T-helper 1 cell treated with Interleukin-12 subunit alpha and Interleukin-12 subunit beta and Interleukin-4 antibody, amounts not matched to agents 30 μg/mL and 1 μg/mL, for 36 hours (primary cell): ENCODE results near the gene KCTD15.

Experiments
- H3K27ac Mint-ChIP-seq: one replicate; pipeline ENCODE4 v1.8.0; 2021; ENCODE audit warnings: mild to moderate bottlenecking, mixed read lengths
- H3K27me3 Mint-ChIP-seq: one replicate; pipeline ENCODE4 v1.8.0; 2021; ENCODE audit warnings: low read depth, mixed read lengths
- H3K36me3 Mint-ChIP-seq: one replicate; pipeline ENCODE4 v1.8.0; 2021; ENCODE audit warnings: low read depth, mixed read lengths
- H3K4me1 Mint-ChIP-seq: one replicate; pipeline ENCODE4 v1.8.0; 2021; ENCODE audit warnings: low read depth, mixed read lengths
- H3K4me3 Mint-ChIP-seq: one replicate; pipeline ENCODE4 v1.8.0; 2021; ENCODE audit warnings: mild to moderate bottlenecking, moderate library complexity, mixed read lengths
- H3K9me3 Mint-ChIP-seq: one replicate; pipeline ENCODE4 v1.8.0; 2021; ENCODE audit warnings: mixed read lengths

The KCTD15 gene, protein sequence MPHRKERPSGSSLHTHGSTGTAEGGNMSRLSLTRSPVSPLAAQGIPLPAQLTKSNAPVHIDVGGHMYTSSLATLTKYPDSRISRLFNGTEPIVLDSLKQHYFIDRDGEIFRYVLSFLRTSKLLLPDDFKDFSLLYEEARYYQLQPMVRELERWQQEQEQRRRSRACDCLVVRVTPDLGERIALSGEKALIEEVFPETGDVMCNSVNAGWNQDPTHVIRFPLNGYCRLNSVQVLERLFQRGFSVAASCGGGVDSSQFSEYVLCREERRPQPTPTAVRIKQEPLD

DNA sequence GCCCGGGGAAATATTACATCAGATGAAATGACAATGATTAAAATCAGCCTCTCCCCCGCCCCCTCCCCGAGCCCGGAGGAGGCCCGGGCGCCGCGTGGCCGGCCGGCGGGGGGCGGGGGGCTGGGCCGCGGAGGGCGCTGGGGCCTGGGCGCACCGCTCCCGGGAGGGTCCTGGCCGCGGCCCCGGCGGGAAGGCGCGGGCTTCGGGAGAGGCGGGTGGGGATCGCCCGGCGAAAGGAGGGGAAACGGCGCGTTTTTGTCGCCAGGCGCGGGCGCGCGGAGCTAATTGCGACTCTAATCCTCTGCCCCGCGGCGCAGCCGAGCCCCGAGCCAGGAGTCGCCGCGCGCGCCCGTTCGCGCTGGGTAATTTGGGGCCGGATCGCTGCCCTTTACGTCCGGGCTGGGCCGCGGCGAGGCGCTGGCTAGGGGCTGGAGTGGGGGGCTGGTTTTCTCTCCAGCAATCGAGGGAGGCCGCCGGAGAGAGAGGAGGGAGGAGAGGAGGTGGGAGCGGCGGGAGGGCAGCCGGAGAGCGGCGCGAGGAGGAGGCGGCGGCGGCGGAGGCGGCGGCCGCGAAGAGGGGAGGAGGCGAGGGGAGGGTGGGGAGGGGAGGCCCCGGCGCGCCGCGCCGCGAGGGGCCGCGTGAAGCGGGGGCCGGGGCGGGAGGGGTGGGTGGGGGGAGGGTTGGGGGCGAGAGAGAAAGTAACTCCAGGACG lies at the start of gene KCTD15:
Gene KCTD15 (plus strand): TSS at position 707 of the 712 bp plus-strand sequence. CDS start 3,585 bp downstream, outside the sequence.
- Mint-ChIP-seq H3K27me3 (peaks cover 33% of the 10 kb centered on the region), H3K27ac (no peak within 1 kb of the TSS), H3K4me1 (peaks cover 6% of the 10 kb centered on the region), H3K4me3 (peak within 1 kb of the TSS; percentile 69), H3K9me3 (no peaks in the 10 kb centered on the region), H3K36me3 (no peaks in the 10 kb centered on the region)

DNA sequence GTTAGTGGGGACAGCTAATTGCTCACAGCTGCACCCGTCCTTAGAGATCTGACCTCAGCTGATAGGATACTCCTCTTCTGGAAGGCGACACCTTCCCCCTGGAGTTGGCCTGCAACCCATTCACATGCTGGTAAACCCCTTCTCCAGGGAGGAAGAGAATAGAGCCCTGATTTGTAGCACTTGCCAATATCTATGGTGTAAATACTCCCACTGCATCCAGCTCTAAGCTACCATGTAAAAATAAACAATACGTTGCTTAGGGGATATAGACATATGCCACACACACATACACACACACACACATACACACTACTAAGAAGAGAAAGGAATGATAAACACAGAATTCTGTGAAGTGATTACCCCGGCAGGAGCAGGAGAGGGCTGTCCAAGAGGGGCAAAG lies 49.4 kb upstream of the KCTD15 start:
- Mint-ChIP-seq H3K9me3 (no peaks in the 10 kb centered on the region), H3K4me1 (no peaks in the 10 kb centered on the region), H3K27ac (no peak overlapping the region), H3K4me3 (no peak overlapping the region), H3K36me3 (no peaks in the 10 kb centered on the region), H3K27me3 (no peaks in the 10 kb centered on the region)

DNA sequence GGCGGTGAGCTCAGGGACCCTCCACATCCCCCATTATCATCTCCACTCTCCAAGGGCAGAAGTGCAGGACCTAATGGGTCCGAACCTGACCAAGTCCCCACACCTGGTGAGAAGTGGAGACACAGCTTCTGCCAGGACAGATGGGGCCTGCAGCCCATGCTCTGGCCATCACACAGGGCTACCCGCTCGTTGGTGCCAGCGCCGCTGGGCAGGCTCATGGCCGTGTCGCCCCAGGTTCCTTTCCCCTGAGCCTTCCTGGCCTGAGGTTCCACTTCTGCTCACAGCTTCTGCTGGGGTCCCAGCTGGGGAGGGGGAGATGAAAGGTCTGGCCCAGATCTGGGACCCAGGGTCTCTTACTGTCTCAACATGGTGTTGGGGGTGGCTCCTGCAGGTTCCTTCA lies 48.4 kb upstream of the KCTD15 start:
- Mint-ChIP-seq H3K27me3 (no peaks in the 10 kb centered on the region), H3K36me3 (no peaks in the 10 kb centered on the region), H3K27ac (no peak overlapping the region), H3K4me1 (no peaks in the 10 kb centered on the region), H3K4me3 (no peak overlapping the region), H3K9me3 (no peaks in the 10 kb centered on the region)

DNA sequence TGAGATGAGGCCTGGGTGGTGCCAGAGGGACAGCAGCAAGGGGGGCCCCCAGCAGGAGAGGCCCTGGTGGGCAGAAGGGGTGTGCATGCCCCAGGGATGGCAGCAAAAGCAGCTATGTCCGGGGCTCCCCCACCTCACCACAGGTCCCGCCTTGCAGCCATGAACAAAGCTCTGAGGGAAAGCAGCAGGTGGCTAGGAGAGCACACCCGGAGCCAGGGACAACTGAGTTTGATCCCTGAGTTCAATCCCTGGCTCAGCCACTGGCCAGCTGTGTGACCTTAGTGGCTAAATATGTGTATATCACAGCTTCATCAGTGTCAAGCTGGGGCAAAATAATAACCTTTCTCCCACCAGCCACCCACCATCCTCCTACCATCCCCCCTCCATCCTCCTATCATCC lies 47.7 kb upstream of the KCTD15 start:
- H3K4me1 Mint-ChIP-seq = no peaks in the 10 kb centered on the region
- no peak overlapping the region for H3K27ac Mint-ChIP-seq
- H3K9me3 Mint-ChIP-seq = no peaks in the 10 kb centered on the region
- no peak overlapping the region for H3K4me3 Mint-ChIP-seq
- H3K27me3 Mint-ChIP-seq = no peaks in the 10 kb centered on the region
- no peaks in the 10 kb centered on the region for H3K36me3 Mint-ChIP-seq

DNA sequence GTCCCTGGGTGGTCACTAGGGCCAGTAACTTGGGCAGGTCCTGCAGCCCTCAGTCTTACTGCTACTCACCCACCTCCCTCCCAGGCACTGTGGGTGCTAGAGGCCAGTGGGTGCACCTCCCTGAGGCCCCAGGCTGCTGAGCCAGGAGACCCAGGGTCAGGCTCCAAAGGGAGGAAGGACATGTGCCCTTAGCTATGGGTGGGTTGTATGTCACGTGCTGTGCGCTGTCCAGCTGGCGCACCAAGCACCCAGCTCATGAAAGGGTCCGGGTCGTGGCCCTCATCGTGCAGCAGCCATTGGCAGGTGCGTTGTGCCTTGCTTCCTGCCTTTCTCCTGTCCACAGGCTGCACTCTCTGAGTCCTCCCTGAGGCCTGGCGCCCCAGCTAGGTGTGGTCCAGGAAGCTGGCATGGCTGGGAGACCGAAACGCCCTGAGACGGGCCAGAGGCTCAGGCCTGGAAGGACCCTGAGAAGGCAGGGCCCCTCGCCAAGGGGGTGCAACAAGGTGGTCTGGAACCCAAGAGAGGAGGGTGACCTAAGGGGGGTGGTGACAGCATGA lies 47.0 kb upstream of the KCTD15 start:
- no peak overlapping the region for H3K27ac Mint-ChIP-seq
- H3K36me3 Mint-ChIP-seq = no peaks in the 10 kb centered on the region
- H3K4me1 Mint-ChIP-seq = no peaks in the 10 kb centered on the region
- no peak overlapping the region for H3K4me3 Mint-ChIP-seq
- no peaks in the 10 kb centered on the region for H3K9me3 Mint-ChIP-seq
- H3K27me3 Mint-ChIP-seq = no peaks in the 10 kb centered on the region

DNA sequence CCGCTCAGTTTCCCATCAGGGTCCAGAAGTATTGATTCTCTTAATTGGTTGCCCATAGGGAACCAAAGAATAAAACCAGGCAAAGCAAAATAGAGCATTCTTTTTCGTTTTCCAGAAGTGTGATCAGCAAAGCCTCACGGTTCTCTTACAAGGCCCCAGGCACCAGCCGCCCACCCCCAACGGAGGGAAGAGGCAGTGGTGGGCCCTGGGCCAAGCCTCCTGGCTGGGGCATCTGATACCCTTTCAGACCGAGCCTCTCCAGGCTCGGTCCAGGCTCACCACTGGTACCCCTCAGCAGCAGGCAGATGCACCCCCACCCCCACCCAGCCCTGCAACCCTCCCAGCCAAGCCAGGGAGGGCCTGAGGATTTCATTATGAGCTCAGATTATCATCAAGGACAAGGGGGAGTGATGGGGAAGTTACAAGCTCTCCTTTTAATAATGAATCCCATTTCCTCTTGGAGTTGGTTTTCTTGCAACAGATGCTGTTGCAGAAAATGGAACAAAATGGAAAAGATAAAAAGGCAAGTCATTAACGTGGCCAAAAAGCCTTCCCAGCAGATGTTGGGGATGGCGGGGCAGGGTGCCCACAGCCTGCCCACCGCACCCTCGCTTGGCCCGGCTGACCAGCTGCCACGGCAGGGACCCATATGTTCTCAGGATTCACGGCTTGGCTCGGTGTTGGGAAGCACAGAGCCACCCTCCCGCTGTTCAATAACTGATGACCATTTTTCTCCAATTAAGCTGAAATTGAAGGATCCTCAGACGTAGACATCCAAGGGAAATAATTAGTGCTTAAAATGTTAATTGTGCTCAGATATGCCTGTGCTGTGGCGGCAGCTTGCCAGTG lies 45.9 kb upstream of the KCTD15 start:
- Mint-ChIP-seq H3K27me3 (no peaks in the 10 kb centered on the region), H3K4me1 (no peaks in the 10 kb centered on the region), H3K9me3 (no peaks in the 10 kb centered on the region), H3K27ac (no peak overlapping the region), H3K4me3 (no peak overlapping the region), H3K36me3 (no peaks in the 10 kb centered on the region)

DNA sequence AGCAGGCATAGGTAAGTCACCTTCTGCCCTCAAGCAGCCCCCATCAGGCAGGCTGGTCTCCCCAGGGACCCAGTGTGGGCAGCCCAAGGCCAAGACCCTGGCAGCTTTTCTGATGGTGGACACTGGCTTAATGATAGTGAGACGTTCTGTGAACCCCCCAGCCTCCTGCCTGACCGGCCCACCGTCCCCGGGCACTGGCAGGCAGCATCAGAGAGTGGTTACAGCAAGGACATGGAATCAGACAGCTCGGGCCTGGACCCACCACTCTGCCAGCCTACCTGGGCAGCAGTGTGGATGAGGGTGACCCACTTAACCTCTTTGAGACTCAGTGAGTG lies 45.3 kb upstream of the KCTD15 start:
- no peaks in the 10 kb centered on the region for H3K9me3 Mint-ChIP-seq
- no peaks in the 10 kb centered on the region for H3K27me3 Mint-ChIP-seq
- H3K27ac Mint-ChIP-seq = no peak overlapping the region
- no peak overlapping the region for H3K4me3 Mint-ChIP-seq
- H3K36me3 Mint-ChIP-seq = no peaks in the 10 kb centered on the region
- no peaks in the 10 kb centered on the region for H3K4me1 Mint-ChIP-seq

DNA sequence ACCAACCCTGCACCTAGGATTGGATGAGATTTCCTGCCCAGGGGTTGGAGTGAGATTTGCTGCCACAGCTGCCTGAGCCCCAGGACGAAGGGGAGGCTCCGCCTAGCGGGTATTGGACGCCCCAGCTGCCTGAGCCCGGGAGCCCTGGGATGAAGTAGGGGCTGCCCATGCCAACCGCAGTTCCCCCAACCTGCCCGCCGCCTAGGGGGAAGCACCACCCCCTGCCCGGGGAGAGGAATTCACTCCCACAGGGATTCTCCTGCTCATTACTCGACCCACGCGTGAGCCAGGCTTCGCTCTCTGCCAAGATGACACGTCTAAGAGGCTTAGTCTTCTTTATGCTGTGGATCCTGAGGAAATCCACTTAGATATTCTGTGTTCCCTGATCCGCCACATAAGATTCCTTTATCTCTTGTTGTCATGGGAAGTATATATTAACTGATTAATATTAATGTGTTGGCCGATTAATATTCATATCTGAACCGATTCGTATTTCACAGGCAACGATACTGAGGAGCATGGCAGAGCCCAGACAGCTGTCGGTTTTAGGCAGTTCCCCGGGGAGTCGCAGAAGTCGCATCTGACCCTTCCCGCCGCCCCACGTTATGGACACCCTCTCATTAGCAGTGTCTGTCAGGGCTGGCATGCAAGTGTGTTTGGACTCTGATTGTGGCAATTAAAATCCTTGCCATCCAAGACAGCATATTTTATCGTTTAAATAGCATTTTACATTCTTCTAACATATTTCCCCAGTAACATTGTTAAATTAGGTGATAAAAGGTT lies 44.5 kb upstream of the KCTD15 start:
- no peaks in the 10 kb centered on the region for H3K9me3 Mint-ChIP-seq
- no peaks in the 10 kb centered on the region for H3K4me1 Mint-ChIP-seq
- no peak overlapping the region for H3K27ac Mint-ChIP-seq
- H3K36me3 Mint-ChIP-seq = no peaks in the 10 kb centered on the region
- H3K27me3 Mint-ChIP-seq = no peaks in the 10 kb centered on the region
- H3K4me3 Mint-ChIP-seq = no peak overlapping the region

DNA sequence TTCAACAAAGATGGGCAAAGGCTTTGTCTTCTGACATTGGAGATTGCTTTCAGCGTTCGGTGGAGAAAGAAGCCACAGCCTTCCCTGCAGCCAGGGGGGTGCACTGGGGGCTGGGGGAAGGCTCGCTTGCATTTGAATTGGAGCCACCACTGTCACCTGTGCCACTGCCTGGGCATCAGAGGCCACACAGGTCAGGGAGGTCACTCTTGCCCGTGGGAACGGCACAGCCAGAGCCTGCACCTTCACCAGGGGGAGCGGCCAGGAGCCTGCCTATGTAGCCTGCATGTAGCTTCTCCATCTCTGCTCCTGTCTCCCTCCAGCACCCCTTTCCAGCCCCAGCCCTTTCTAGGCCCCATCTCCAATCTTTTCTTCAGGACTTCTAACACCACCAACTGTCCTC lies 43.7 kb upstream of the KCTD15 start:
- no peaks in the 10 kb centered on the region for H3K27me3 Mint-ChIP-seq
- no peaks in the 10 kb centered on the region for H3K36me3 Mint-ChIP-seq
- H3K4me1 Mint-ChIP-seq = no peaks in the 10 kb centered on the region
- no peak overlapping the region for H3K4me3 Mint-ChIP-seq
- no peak overlapping the region for H3K27ac Mint-ChIP-seq
- no peaks in the 10 kb centered on the region for H3K9me3 Mint-ChIP-seq

DNA sequence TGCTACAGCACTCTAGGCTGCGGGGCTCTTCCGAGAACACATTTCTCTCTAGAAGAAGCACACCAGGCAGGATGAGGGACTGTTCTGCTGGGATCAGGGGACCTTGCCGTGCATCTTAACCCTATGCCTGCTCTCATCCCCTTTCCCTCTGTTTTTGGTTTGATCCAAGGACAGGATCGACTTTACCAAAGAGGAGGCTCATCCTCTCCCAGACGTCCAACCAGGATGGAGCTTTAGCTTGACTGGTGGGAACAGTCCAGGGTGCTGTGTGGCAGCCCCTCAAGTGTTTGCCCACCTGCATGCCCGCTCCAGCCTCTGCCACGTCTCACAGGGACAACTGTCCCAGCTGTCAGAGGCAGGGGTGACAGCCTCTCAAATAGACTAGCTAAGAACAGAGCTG lies 42.3 kb upstream of the KCTD15 start:
- no peaks in the 10 kb centered on the region for H3K36me3 Mint-ChIP-seq
- no peaks in the 10 kb centered on the region for H3K27me3 Mint-ChIP-seq
- no peak overlapping the region for H3K27ac Mint-ChIP-seq
- H3K4me1 Mint-ChIP-seq = no peaks in the 10 kb centered on the region
- no peak overlapping the region for H3K4me3 Mint-ChIP-seq
- H3K9me3 Mint-ChIP-seq = no peaks in the 10 kb centered on the region

DNA sequence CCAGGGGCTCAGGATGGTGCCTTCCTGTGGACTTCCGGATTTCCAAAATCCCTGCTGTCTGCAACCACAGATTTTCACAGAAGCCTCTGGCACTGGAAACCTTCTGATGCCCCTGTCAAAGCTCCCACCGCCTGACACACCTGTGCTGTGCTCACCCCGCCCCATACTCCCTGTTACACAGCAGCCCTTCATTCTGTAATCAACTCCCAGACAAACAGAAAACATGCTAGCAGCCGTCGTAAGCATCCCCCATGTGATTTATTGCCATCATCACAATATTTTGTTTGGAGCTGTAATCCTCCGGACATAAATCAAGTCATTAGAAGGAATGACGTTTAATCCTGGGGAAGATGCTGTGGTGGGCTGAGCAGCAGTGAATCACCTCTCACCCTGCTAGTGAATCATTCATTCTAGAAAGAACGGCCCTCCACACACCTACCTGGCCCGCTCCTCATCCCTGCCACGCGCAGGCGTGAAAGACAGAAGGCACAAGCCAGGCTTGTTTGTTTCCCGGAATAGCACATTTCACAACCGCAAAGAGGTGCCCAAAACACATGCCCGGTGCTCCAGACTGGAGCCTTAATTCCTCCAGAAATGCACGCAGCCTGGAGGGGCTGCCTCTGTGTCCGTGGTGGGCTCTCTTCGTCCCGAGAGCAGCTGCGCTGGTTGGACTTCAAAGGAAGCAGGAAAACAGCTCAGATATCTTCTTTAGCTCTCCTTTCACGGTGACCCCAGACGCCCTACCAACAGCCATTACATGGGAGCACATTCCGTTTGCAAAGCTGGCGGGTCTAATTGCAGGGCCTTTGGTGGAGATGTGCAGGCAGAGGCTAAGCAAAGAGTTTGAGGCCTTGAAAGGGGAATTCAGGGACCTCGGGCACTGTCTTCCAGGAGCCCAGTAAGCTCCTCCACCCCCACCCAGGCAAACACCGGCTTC lies 41.3 kb upstream of the KCTD15 start:
- no peaks in the 10 kb centered on the region for H3K4me1 Mint-ChIP-seq
- H3K27ac Mint-ChIP-seq = no peak overlapping the region

DNA sequence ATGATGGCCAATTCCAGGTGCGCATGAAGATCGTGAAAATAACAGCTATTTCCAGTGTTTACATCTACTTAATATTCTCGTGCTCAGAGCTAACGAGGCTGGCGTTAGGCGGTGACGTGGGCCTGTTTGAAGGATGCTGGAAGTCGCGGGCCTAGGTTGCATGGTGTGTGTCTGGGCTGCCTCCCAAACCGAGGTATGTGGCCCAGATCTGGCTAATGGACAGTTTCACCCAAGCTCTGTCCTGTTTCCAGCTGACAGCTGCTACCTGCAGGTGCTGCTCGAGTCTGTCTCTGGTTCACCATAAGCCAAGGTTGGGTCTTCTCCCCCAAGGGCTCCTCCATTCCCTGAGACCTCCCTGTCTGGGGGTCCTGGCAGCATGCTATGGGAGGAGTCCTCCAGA lies 40.5 kb upstream of the KCTD15 start:
- no peaks in the 10 kb centered on the region for H3K36me3 Mint-ChIP-seq
- peaks cover 3% of the 10 kb centered on the region for H3K27me3 Mint-ChIP-seq
- no peaks in the 10 kb centered on the region for H3K9me3 Mint-ChIP-seq
- H3K4me1 Mint-ChIP-seq = no peaks in the 10 kb centered on the region
- H3K27ac Mint-ChIP-seq = no peak overlapping the region
- H3K4me3 Mint-ChIP-seq = no peak overlapping the region

More for the DNA sequence above, 41.3 kb upstream of the KCTD15 start:
- Mint-ChIP-seq H3K9me3 (no peaks in the 10 kb centered on the region), H3K4me3 (no peak overlapping the region), H3K27me3 (peaks cover 3% of the 10 kb centered on the region), H3K36me3 (no peaks in the 10 kb centered on the region)

DNA sequence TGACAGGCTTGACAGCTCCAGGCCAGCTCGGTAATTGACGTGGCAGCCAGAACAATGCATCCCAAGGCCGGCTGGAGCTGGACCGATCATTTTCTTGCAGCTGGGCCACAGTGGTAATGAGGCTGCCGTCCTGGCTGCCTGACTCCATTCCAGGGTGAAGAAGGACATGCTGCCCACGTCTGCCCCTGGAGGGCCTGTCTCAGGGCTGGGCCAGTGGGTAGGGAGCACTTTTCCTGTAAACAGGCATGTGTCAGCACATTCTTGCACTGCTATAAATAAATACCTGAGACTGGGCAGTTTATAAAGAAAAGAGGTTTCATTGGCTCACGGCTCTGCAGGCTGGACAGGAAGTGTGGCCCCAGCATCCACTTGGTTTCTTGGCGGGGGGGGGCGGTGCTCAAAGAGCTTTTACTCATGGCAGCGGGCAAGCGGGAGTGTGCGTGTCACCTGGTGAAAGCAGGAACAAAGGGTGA lies 38.1 kb upstream of the KCTD15 start:
- H3K27me3 Mint-ChIP-seq = peaks cover 3% of the 10 kb centered on the region
- H3K4me1 Mint-ChIP-seq = no peaks in the 10 kb centered on the region
- H3K4me3 Mint-ChIP-seq = no peak overlapping the region
- no peaks in the 10 kb centered on the region for H3K9me3 Mint-ChIP-seq
- H3K36me3 Mint-ChIP-seq = no peaks in the 10 kb centered on the region
- H3K27ac Mint-ChIP-seq = no peak overlapping the region
